GM23338 (cell line): ENCODE data around the gene PIK3R4. TPM values are rescaled to one million over a fixed set of nuclear protein-coding genes. Genes with fewer than 3 reads are reported as not detected.

Experiments
- ATAC-seq: fragments of 200-7000 bp; cut with Tn5 transposase; 3 replicates; pipeline ENCODE4 v1.9.1; 2020
- DNase-seq: peaks from one replicate; pipeline ENCODE4 v3.0.0-alpha.2; 2015; ENCODE audit warnings: low spot score
- H2AFZ ChIP-seq: fragments of 200-600 bp; sonication (generic); 2 replicates; pipeline ENCODE4 v1.8.0; 2016; ENCODE audit warnings: antibody characterized with exemption, mild to moderate bottlenecking, moderate library complexity
- H3F3A ChIP-seq: fragments of 200-600 bp; sonication (generic); replicated peaks from 2 replicates; pipeline ENCODE4 v1.8.0; 2017; ENCODE audit warnings: antibody characterized with exemption, mixed run types, low read depth
- H3K27ac ChIP-seq: fragments of 200-600 bp; sonication (generic); 2 replicates; pipeline ENCODE4 v1.6.1; 2016; ENCODE audit warnings: low read depth
- H3K27me3 ChIP-seq: fragments of 200-600 bp; sonication (generic); 2 replicates; pipeline ENCODE4 v1.8.0; 2016; ENCODE audit warnings: mild to moderate bottlenecking, mixed run types, moderate library complexity; ENCODE audit not compliant: insufficient read depth
- H3K36me3 ChIP-seq: fragments of 200-600 bp; sonication (generic); 2 replicates; pipeline ENCODE4 v1.8.0; 2016; ENCODE audit warnings: mild to moderate bottlenecking; ENCODE audit not compliant: insufficient read depth
- H3K4me1 ChIP-seq: fragments of 200-600 bp; sonication (generic); 2 replicates; pipeline ENCODE4 v1.8.0; 2016; ENCODE audit warnings: mild to moderate bottlenecking, moderate library complexity; ENCODE audit not compliant: insufficient read depth
- H3K4me2 ChIP-seq: fragments of 200-600 bp; sonication (generic); 2 replicates; pipeline ENCODE4 v1.7.1; 2017; ENCODE audit warnings: mixed run types
- H3K4me3 ChIP-seq: fragments of 200-600 bp; sonication (generic); 2 replicates; pipeline ENCODE4 v1.6.1; 2016; ENCODE audit warnings: mixed run types
- H3K79me2 ChIP-seq: fragments of 200-600 bp; sonication (generic); replicated peaks from 2 replicates; pipeline ENCODE4 v1.8.0; 2017; ENCODE audit warnings: mild to moderate bottlenecking; ENCODE audit not compliant: insufficient read depth
- H3K9me2 ChIP-seq: fragments of 200-600 bp; sonication (generic); 2 replicates; pipeline ENCODE4 v1.8.0; 2017; ENCODE audit not compliant: insufficient read depth
- H4K20me1 ChIP-seq: fragments of 200-600 bp; sonication (generic); replicated peaks from 2 replicates; pipeline ENCODE4 v1.8.0; 2017; ENCODE audit warnings: mild to moderate bottlenecking; ENCODE audit not compliant: insufficient read depth
- H3K27ac Mint-ChIP-seq: 2 replicates; pipeline ENCODE4 v1.8.0; 2020; ENCODE audit warnings: inconsistent platforms, mild to moderate bottlenecking, moderate library complexity, mixed read lengths
- H3K27me3 Mint-ChIP-seq: 3 replicates; pipeline ENCODE4 v1.8.0; 2022; ENCODE audit warnings: low read depth, mild to moderate bottlenecking, moderate library complexity, mixed read lengths, inconsistent platforms; ENCODE audit not compliant: insufficient read depth, poor library complexity
- H3K36me3 Mint-ChIP-seq: 3 replicates; pipeline ENCODE4 v1.8.0; 2021; ENCODE audit warnings: low read depth, mild to moderate bottlenecking, inconsistent platforms, moderate library complexity, mixed read lengths
- H3K4me1 Mint-ChIP-seq: 3 replicates; pipeline ENCODE4 v1.8.0; 2020; ENCODE audit warnings: mild to moderate bottlenecking, inconsistent platforms, mixed read lengths
- H3K4me3 Mint-ChIP-seq: 3 replicates; pipeline ENCODE4 v1.8.0; 2021; ENCODE audit warnings: moderate library complexity, mild to moderate bottlenecking, inconsistent platforms, mixed read lengths
- H3K9me3 Mint-ChIP-seq: 3 replicates; pipeline ENCODE4 v1.8.0; 2020; ENCODE audit warnings: moderate library complexity, mild to moderate bottlenecking, inconsistent platforms, mixed read lengths
- CREB1 ChIP-seq: fragments of 250-450 bp; sonication (Bioruptor Pico); IDR thresholded peaks from 2 replicates; pipeline ENCODE4 v1.5.0; 2020; ENCODE audit warnings: low read depth, mild to moderate bottlenecking, moderate library complexity
- EZH2 ChIP-seq: fragments of 200-600 bp; sonication (generic); IDR thresholded peaks from one replicate; pipeline ENCODE4 v1.8.0; 2017; ENCODE audit warnings: antibody characterized with exemption, mild to moderate bottlenecking, low read depth; ENCODE audit not compliant: unreplicated experiment
- EZH2phosphoT487 ChIP-seq: fragments of 200-600 bp; sonication (generic); IDR thresholded peaks from one replicate; pipeline ENCODE4 v1.8.1; 2018; ENCODE audit warnings: antibody characterized with exemption; ENCODE audit not compliant: unreplicated experiment
- JUNB ChIP-seq: IDR thresholded peaks from one replicate; pipeline ENCODE4 v1.6.1; 2016; ENCODE audit warnings: antibody characterized with exemption; ENCODE audit not compliant: unreplicated experiment
- NANOG ChIP-seq: IDR thresholded peaks from 2 replicates; pipeline ENCODE4 v1.6.1; 2016; ENCODE audit warnings: antibody characterized with exemption, borderline replicate concordance
- POLR2AphosphoS5 ChIP-seq: IDR thresholded peaks from 2 replicates; pipeline ENCODE4 v1.6.1; 2016; ENCODE audit warnings: antibody characterized with exemption, low read depth
- STAT1 ChIP-seq: IDR thresholded peaks from one replicate; pipeline ENCODE4 v1.6.1; 2016; ENCODE audit warnings: antibody characterized with exemption; ENCODE audit not compliant: unreplicated experiment
- ZNF114 ChIP-seq: fragments of 250-450 bp; sonication (Bioruptor Pico); IDR thresholded peaks from 2 replicates; pipeline ENCODE4 v1.5.0; 2020; ENCODE audit warnings: mild to moderate bottlenecking, moderate library complexity
- ZNF331 ChIP-seq: fragments of 250-450 bp; sonication (Bioruptor Pico); IDR thresholded peaks from 2 replicates; pipeline ENCODE4 v1.5.0; 2020; ENCODE audit warnings: low read depth, mild to moderate bottlenecking, moderate library complexity
- polyA plus RNA-seq: library from polyadenylated mRNA; unstranded; fragments of >200 nt; fragmentation: Nextera tagmentation; extraction: Ambion mirVana; gene quantifications from 2 replicates; pipeline ENCODE4 v1.2.1, GENCODE V29; 2016
- total RNA-seq: library from RNA; depleted of rRNA; stranded (reverse); fragments of >200 nt; shearing (Covaris generic); gene quantifications from 2 replicates; pipeline ENCODE4 v1.2.3, GENCODE V29; 2014
- TF ChIP-seq, protein P1 (sequence below), 2 experiments: fragments of 200-600 bp in 1 of 2; sonication (generic) in 1 of 2; conservative IDR thresholded peaks; 2 replicates each; pipeline versions ENCODE4 v1.5.1 to v1.6.1; 2016 to 2017; ENCODE audit warnings: antibody characterized with exemption in 2 of 2, low read depth in 2 of 2, mild to moderate bottlenecking in 2 of 2, moderate library complexity in 1 of 2
- TF ChIP-seq, protein P2 (sequence below): IDR thresholded peaks from 2 replicates; pipeline ENCODE4 v1.6.1; 2016; ENCODE audit warnings: antibody characterized with exemption
- TF ChIP-seq, protein P3 (sequence below): IDR thresholded peaks from one replicate; pipeline ENCODE4 v1.6.1; 2018; ENCODE audit warnings: antibody characterized with exemption; ENCODE audit not compliant: unreplicated experiment

The PIK3R4 gene
- total and polyA plus RNA-seq, 2 experiments from 2014 or later: 48.8 to 65.1 TPM

DNA sequence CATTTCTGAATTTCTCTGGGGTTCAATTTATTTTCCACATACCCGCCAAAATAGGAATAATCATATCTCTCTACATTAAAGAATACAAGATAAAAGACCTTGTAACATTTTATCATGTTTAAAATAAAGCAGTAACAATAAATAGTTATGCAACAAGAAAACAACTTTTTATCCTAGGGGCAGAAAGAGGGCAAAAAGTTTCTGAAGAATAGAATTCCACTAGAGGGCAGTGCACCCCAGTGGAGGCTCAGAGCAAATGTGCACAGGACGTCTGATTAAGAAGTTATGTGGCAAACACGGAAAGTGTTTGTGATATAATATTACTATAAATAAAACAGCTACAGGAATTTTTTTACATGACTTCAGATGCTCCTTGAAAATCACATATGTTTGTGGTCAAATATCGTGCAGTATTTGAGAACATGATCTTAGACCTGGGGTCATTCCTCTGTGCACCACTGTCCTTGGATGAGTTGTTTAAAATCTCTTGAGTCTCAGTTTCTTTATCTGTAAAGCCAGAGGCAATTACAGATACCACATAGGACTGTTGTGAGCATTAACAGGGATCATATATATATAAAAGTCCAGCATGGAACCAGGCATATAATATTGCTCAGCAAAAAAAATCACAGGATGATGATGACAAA is 13.2 kb upstream of the PIK3R4 start:
- TF ChIP-seq, protein P1, sequence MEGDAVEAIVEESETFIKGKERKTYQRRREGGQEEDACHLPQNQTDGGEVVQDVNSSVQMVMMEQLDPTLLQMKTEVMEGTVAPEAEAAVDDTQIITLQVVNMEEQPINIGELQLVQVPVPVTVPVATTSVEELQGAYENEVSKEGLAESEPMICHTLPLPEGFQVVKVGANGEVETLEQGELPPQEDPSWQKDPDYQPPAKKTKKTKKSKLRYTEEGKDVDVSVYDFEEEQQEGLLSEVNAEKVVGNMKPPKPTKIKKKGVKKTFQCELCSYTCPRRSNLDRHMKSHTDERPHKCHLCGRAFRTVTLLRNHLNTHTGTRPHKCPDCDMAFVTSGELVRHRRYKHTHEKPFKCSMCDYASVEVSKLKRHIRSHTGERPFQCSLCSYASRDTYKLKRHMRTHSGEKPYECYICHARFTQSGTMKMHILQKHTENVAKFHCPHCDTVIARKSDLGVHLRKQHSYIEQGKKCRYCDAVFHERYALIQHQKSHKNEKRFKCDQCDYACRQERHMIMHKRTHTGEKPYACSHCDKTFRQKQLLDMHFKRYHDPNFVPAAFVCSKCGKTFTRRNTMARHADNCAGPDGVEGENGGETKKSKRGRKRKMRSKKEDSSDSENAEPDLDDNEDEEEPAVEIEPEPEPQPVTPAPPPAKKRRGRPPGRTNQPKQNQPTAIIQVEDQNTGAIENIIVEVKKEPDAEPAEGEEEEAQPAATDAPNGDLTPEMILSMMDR (conservative IDR thresholded peaks at IDR 0.05; ENCODE audit: low read depth in 2 of 2): peak; percentile 88 to 99
- no peak for TF ChIP-seq POLR2AphosphoS5
- Histone ChIP-seq H3K36me3 (no peaks in the 10 kb centered on the region), H2AFZ (no peak overlapping the region), H3K27ac (no peak overlapping the region), H3K4me2 (no peak overlapping the region), H3K9me2 (no peaks in the 10 kb centered on the region), H3K79me2 (no peaks in the 10 kb centered on the region), H3K4me3 (no peak overlapping the region), H3K27me3 (no peaks in the 10 kb centered on the region), H4K20me1 (no peaks in the 10 kb centered on the region), H3K4me1 (peaks cover 5% of the 10 kb centered on the region; the same call in 1 of the 2 replicates), H3F3A (no peaks in the 10 kb centered on the region)
- H3K27ac Mint-ChIP-seq: no peak overlapping the region
- H3K4me3 Mint-ChIP-seq: no peak overlapping the region
- peaks cover 9% of the 10 kb centered on the region; the same call in 2 of the 3 replicates for H3K4me1 Mint-ChIP-seq
- DNase-seq: peak; percentile 81
- no peaks in the 10 kb centered on the region for H3K9me3 Mint-ChIP-seq
- ATAC-seq: peak; percentile 72
- no peaks in the 10 kb centered on the region for H3K36me3 Mint-ChIP-seq
- no peaks in the 10 kb centered on the region for H3K27me3 Mint-ChIP-seq

DNA sequence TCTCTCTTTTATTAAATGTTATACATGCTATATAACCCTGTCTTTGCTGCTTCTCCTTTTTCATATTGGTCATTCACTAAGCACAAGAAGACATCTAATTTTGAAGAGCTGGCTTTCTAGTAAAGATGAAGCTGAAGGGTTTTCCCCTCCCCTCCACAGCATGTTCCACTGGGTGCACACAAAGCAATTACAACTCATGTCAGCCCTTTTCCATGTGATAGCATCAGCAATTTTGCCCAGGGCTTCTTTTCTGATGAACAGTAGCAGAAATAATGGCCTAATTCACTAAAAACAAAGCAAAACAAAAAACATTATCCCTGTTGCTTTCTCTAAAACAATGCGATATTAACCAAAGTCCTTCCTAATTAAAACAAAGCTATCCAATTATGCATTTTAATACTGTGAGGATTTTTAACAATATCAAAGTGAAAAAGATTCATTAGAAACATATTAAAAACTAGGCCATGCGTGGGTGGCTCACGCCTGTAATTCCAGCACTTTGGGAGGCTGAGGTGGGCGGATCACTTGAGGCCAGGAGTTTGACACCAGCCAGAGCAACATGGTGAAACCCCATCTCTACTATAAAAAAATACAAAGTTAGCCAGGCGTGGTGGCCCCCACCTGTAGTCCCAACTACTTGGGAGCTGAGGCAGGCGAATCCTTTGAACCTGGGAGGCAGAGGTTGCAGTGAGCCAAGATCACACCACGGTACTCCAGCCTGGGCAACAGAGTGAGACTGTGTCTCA is 12.2 kb upstream of the PIK3R4 start:
- H3K36me3 Mint-ChIP-seq: no peaks in the 10 kb centered on the region
- no peak for TF ChIP-seq EZH2
- no peak for TF ChIP-seq STAT1
- no peak for TF ChIP-seq ZNF331 (CRISPR knock-in tag)
- no peak for TF ChIP-seq NANOG
- TF ChIP-seq, protein P2, sequence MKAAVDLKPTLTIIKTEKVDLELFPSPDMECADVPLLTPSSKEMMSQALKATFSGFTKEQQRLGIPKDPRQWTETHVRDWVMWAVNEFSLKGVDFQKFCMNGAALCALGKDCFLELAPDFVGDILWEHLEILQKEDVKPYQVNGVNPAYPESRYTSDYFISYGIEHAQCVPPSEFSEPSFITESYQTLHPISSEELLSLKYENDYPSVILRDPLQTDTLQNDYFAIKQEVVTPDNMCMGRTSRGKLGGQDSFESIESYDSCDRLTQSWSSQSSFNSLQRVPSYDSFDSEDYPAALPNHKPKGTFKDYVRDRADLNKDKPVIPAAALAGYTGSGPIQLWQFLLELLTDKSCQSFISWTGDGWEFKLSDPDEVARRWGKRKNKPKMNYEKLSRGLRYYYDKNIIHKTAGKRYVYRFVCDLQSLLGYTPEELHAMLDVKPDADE: no peak
- no peak for TF ChIP-seq JUNB
- no peak for TF ChIP-seq POLR2AphosphoS5
- TF ChIP-seq ZNF114 (CRISPR knock-in tag): no peak
- TF ChIP-seq, protein P3, sequence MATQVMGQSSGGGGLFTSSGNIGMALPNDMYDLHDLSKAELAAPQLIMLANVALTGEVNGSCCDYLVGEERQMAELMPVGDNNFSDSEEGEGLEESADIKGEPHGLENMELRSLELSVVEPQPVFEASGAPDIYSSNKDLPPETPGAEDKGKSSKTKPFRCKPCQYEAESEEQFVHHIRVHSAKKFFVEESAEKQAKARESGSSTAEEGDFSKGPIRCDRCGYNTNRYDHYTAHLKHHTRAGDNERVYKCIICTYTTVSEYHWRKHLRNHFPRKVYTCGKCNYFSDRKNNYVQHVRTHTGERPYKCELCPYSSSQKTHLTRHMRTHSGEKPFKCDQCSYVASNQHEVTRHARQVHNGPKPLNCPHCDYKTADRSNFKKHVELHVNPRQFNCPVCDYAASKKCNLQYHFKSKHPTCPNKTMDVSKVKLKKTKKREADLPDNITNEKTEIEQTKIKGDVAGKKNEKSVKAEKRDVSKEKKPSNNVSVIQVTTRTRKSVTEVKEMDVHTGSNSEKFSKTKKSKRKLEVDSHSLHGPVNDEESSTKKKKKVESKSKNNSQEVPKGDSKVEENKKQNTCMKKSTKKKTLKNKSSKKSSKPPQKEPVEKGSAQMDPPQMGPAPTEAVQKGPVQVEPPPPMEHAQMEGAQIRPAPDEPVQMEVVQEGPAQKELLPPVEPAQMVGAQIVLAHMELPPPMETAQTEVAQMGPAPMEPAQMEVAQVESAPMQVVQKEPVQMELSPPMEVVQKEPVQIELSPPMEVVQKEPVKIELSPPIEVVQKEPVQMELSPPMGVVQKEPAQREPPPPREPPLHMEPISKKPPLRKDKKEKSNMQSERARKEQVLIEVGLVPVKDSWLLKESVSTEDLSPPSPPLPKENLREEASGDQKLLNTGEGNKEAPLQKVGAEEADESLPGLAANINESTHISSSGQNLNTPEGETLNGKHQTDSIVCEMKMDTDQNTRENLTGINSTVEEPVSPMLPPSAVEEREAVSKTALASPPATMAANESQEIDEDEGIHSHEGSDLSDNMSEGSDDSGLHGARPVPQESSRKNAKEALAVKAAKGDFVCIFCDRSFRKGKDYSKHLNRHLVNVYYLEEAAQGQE: no peak
- no peak for TF ChIP-seq CREB1 (CRISPR knock-in tag)
- no peak for TF ChIP-seq EZH2phosphoT487

More for the DNA sequence above, 12.2 kb upstream of the PIK3R4 start:
- Histone ChIP-seq H2AFZ (no peak overlapping the region), H3K9me2 (no peaks in the 10 kb centered on the region), H3K27me3 (no peaks in the 10 kb centered on the region), H3K4me3 (no peak overlapping the region), H3K4me1 (peaks cover 5% of the 10 kb centered on the region; the same call in 1 of the 2 replicates), H3K4me2 (no peak overlapping the region), H3K36me3 (no peaks in the 10 kb centered on the region), H4K20me1 (no peaks in the 10 kb centered on the region), H3K79me2 (no peaks in the 10 kb centered on the region), H3F3A (no peaks in the 10 kb centered on the region), H3K27ac (no peak overlapping the region)
- H3K4me3 Mint-ChIP-seq: no peak overlapping the region
- H3K27me3 Mint-ChIP-seq: no peaks in the 10 kb centered on the region
- no peak overlapping the region for H3K27ac Mint-ChIP-seq
- no peak for DNase-seq
- ATAC-seq: no peak
- no peaks in the 10 kb centered on the region for H3K9me3 Mint-ChIP-seq
- peaks cover 9% of the 10 kb centered on the region; the same call in 2 of the 3 replicates for H3K4me1 Mint-ChIP-seq
